ENCODE data around the gene P3H2.

Gene P3H2

GRCh38 chr3:190120269-190121060, at the start of gene P3H2:
TSS of gene P3H2 (minus strand) at chr3:190120897. CDS start at chr3:190120731, 166 bp downstream.
- peak; percentile 46 for TF ChIP-seq CTCF (IDR thresholded peaks at IDR 0.05)

GRCh38 chr3:190169877-190170276, 49.2 kb upstream of the P3H2 start:
- no peak for TF ChIP-seq CTCF (IDR thresholded peaks at IDR 0.05)

- no peak for TF ChIP-seq CTCF (IDR thresholded peaks at IDR 0.05)
These were observed 48.5 kb upstream of the P3H2 start for GRCh38 chr3:190169243-190169642.

- TF ChIP-seq CTCF (IDR thresholded peaks at IDR 0.05), result no peak
These were observed 47.4 kb upstream of the P3H2 start for GRCh38 chr3:190167936-190168680.

- TF ChIP-seq CTCF (IDR thresholded peaks at IDR 0.05), result no peak
These were observed 46.3 kb upstream of the P3H2 start for GRCh38 chr3:190166948-190167347.

- TF ChIP-seq CTCF (IDR thresholded peaks at IDR 0.05), result no peak
These were observed 44.6 kb upstream of the P3H2 start for GRCh38 chr3:190165253-190165652.

GRCh38 chr3:190159902-190160435, 39.3 kb upstream of the P3H2 start:
- no peak for TF ChIP-seq CTCF (IDR thresholded peaks at IDR 0.05)

Data from LNCAP (cell line).